Cardiac muscle cell (in vitro differentiated cells and primary cell): ENCODE results near the gene ANXA4. TPM values are rescaled to one million over a fixed set of nuclear protein-coding genes. Genes with fewer than 3 reads are reported as not detected.
A peak's percentile ranks its signal among the peaks of the same experiment; 100 is the strongest.

Experiments
- DNase-seq, 2 donors: peaks; one replicate each; pipeline versions ENCODE4 v3.0.0 to v3.0.0-alpha.2; 2010 to 2017; ENCODE audit warnings: low read depth in 1 of 2, low spot score in 1 of 2
- H3K27ac ChIP-seq: fragments of 200-600 bp; sonication (generic); 2 replicates; pipeline ENCODE4 v1.5.1; 2016
- H3K27me3 ChIP-seq: fragments of 200-600 bp; sonication (generic); 2 replicates; pipeline ENCODE4 v1.6.0; 2016; ENCODE audit warnings: control low read depth
- H3K36me3 ChIP-seq: fragments of 200-600 bp; sonication (generic); 2 replicates; pipeline ENCODE4 v1.5.1; 2016; ENCODE audit warnings: control low read depth
- H3K4me1 ChIP-seq: fragments of 200-600 bp; sonication (generic); 2 replicates; pipeline ENCODE4 v1.8.1; 2017; ENCODE audit warnings: low read depth, mild to moderate bottlenecking, mixed run types
- H3K4me3 ChIP-seq: fragments of 200-600 bp; sonication (generic); 2 replicates; pipeline ENCODE4 v1.5.1; 2016; ENCODE audit warnings: mild to moderate bottlenecking
- H3K9me3 ChIP-seq: fragments of 200-600 bp; sonication (generic); 2 replicates; pipeline ENCODE4 v1.5.1; 2017; ENCODE audit warnings: low read depth, mild to moderate bottlenecking, control low read depth
- CTCF ChIP-seq: IDR thresholded peaks from 2 replicates; pipeline ENCODE4 v1.5.1; 2012; ENCODE audit warnings: low read depth, mild to moderate bottlenecking, low read length
- polyA plus RNA-seq: library from polyadenylated mRNA; unstranded; fragments of >200 nt; fragmentation: Nextera tagmentation; extraction: Ambion mirVana; gene quantifications from 2 replicates; pipeline ENCODE4 v1.2.1, GENCODE V29; 2016
- total RNA-seq: library from RNA; depleted of rRNA; stranded (reverse); fragments of >200 nt; gene quantifications from 2 replicates; pipeline ENCODE4 v1.2.3, GENCODE V29; 2016

Gene ANXA4
- total and polyA plus RNA-seq, 2 experiments from 2014 or later, result 18.0 to 27.2 TPM

GRCh38 chr2:69694894-69695849 is 46.8 kb upstream of the ANXA4 start:
- Histone ChIP-seq H3K27me3 (no peaks in the 10 kb centered on the region), H3K27ac (no peak overlapping the region), H3K4me3 (no peak overlapping the region), H3K4me1 (peaks cover 8% of the 10 kb centered on the region), H3K36me3 (no peaks in the 10 kb centered on the region), H3K9me3 (no peaks in the 10 kb centered on the region)
- no peak for TF ChIP-seq CTCF
- DNase-seq, result peak in 1 of 2 donors; percentile 72

GRCh38 chr2:69695850-69696216 is 46.1 kb upstream of the ANXA4 start:
- DNase-seq, result no peak
- Histone ChIP-seq H3K27me3 (no peaks in the 10 kb centered on the region), H3K36me3 (no peaks in the 10 kb centered on the region), H3K9me3 (no peaks in the 10 kb centered on the region), H3K27ac (no peak overlapping the region), H3K4me3 (no peak overlapping the region), H3K4me1 (peaks cover 8% of the 10 kb centered on the region)
- TF ChIP-seq CTCF, result no peak

- Histone ChIP-seq H3K4me3 (no peak overlapping the region), H3K4me1 (no peaks in the 10 kb centered on the region), H3K27ac (no peak overlapping the region), H3K36me3 (no peaks in the 10 kb centered on the region), H3K27me3 (no peaks in the 10 kb centered on the region), H3K9me3 (no peaks in the 10 kb centered on the region)
- TF ChIP-seq CTCF, result no peak
- DNase-seq, result no peak
Observed at GRCh38 chr2:69700381-69700780, 41.6 kb upstream of the ANXA4 start.

- no peaks in the 10 kb centered on the region for H3K36me3 ChIP-seq
Observed at GRCh38 chr2:69701100-69701945, 40.6 kb upstream of the ANXA4 start.

More at GRCh38 chr2:69701100-69701945, 40.6 kb upstream of the ANXA4 start:
- no peak overlapping the region for H3K4me3 ChIP-seq
- H3K4me1 ChIP-seq, result no peaks in the 10 kb centered on the region
- no peak for TF ChIP-seq CTCF
- no peaks in the 10 kb centered on the region for H3K27me3 ChIP-seq
- no peak for DNase-seq
- no peak overlapping the region for H3K27ac ChIP-seq
- H3K9me3 ChIP-seq, result no peaks in the 10 kb centered on the region
